ENCODE results near the gene CCDC92. TPM values are rescaled to one million over a fixed set of nuclear protein-coding genes. Genes with fewer than 3 reads are reported as not detected.
"Not testable (repeated sequence)": the region's sequence is repeated elsewhere in the genome, so short reads cannot be mapped to it uniquely, and the experiment has no call there.

CCDC92 gene
- total RNA-seq, 4 donors from 2014 or later, result 23.1 to 33.3 (median 30.9) TPM

- TF ChIP-seq CTCF (IDR thresholded peaks at IDR 0.05) (no peak), POLR2A (IDR thresholded peaks at IDR 0.05) (no peak)
- Histone ChIP-seq H3K4me1 (no peaks in the 10 kb centered on the region), H3K4me3 (no peak overlapping the region), H3K9me3 (no peaks in the 10 kb centered on the region), H3K36me3 (no peaks in the 10 kb centered on the region), H3K27me3 (no peaks in the 10 kb centered on the region), H3K27ac (no peak overlapping the region)
- DNase-seq, result peak in 1 of 3 donors; percentile 27
Measured at GRCh38 chr12:123917337-123917850, 55.2 kb downstream of the CCDC92 start.

- peak in 1 of 3 donors; percentile 13 for DNase-seq
- TF ChIP-seq CTCF (IDR thresholded peaks at IDR 0.05), result no peak
- TF ChIP-seq POLR2A (IDR thresholded peaks at IDR 0.05), result no peak
- H3K36me3 ChIP-seq, result no peaks in the 10 kb centered on the region
- H3K4me1 ChIP-seq, result no peaks in the 10 kb centered on the region
- H3K27ac ChIP-seq, result no peak overlapping the region
- H3K27me3 ChIP-seq, result no peaks in the 10 kb centered on the region
- no peaks in the 10 kb centered on the region for H3K9me3 ChIP-seq
- H3K4me3 ChIP-seq, result no peak overlapping the region
Measured at GRCh38 chr12:123916729-123917128, 55.9 kb downstream of the CCDC92 start.

- Histone ChIP-seq H3K27me3 (no peaks in the 10 kb centered on the region), H3K9me3 (no peaks in the 10 kb centered on the region), H3K4me1 (no peaks in the 10 kb centered on the region), H3K4me3 (no peak overlapping the region), H3K27ac (no peak overlapping the region), H3K36me3 (no peaks in the 10 kb centered on the region)
- no peak for DNase-seq
- TF ChIP-seq CTCF (IDR thresholded peaks at IDR 0.05), result no peak
- no peak for TF ChIP-seq POLR2A (IDR thresholded peaks at IDR 0.05)
Measured at GRCh38 chr12:123914726-123915333, 57.8 kb downstream of the CCDC92 start.

- TF ChIP-seq POLR2A (IDR thresholded peaks at IDR 0.05) (no peak), CTCF (IDR thresholded peaks at IDR 0.05) (no peak)
- DNase-seq, result no peak
- Histone ChIP-seq H3K27ac (no peak overlapping the region), H3K36me3 (no peaks in the 10 kb centered on the region), H3K27me3 (no peaks in the 10 kb centered on the region), H3K4me3 (no peak overlapping the region), H3K9me3 (no peaks in the 10 kb centered on the region), H3K4me1 (no peaks in the 10 kb centered on the region)
Measured at GRCh38 chr12:123912415-123913380, 59.9 kb downstream of the CCDC92 start.

DNA sequence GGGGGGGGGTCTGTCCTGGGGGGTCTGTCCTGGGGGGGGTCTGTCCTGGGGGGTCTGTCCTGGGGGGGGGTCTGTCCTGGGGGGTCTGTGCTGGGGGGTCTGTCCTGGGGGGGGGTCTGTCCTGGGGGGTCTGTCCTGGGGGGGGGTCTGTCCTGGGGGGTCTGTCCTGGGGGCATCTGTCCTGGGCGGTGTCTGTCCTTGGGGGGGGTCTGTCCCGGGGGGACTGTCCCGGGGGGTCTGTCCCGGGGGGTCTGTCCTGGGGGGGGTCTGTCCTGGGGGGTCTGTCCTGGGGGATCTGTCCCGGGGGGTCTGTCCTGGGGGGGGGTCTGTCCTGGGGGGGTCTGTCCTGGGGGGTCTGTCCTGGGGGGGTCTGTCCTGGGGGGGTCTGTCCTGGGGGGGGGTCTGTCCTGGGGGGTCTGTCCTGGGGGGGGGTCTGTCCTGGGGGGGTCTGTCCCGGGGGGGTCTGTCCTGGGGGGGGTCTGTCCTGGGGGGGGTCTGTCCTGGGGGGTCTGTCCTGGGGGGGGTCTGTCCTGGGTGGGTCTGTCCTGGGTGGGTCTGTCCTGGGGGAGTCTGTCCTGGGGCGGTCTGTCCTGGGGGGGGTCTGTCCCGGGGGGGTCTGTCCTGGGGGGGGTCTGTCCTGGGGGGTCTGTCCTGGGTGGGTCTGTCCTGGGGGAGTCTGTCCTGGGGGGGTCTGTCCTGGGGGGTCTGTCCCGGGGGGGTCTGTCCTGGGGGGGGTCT, 60.8 kb downstream of the CCDC92 start:
- DNase-seq, H3K4me3 ChIP-seq, H3K4me1 ChIP-seq, H3K27ac ChIP-seq, H3K36me3 ChIP-seq, H3K27me3 ChIP-seq, H3K9me3 ChIP-seq: not testable (repeated sequence)
